Hematopoietic multipotent progenitor cell treated with erythropoietin and hydrocortisone succinate and interleukin-3 and kit ligand, for 6 days (in vitro differentiated cells): ENCODE measurements around the gene STRC.
"Not testable (repeated sequence)": the region's sequence is repeated elsewhere in the genome, so short reads cannot be mapped to it uniquely, and the experiment has no call there.

Experiments used
- DNase-seq: peaks from one replicate; pipeline ENCODE4 v3.0.0-alpha.2; 2015

The STRC gene

DNA sequence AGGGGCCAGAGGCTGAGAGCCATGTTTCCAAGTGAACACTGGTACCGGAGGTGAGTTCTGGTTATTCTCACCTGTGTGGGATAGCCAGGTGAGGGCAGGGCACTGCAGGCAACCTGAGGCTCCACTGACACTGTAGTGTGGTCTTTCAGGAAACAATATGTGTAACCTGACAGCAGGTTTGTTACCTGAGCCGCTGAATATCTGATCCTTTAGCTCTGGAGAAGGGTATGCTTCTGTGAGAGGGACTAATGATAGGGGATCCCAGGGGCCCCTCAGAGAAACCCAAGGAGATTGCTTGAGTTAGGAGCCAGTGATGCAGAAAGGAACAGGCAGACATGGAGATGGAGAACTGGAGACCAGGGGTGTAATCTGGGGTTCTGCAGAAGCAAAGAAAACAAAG lies at the start of gene STRC:
Gene STRC, minus strand, starts transcription at position 101 of the 400 bp plus-strand sequence. Its CDS starts 78 bp downstream, at position 23.
- DNase-seq: not testable (repeated sequence)

DNA sequence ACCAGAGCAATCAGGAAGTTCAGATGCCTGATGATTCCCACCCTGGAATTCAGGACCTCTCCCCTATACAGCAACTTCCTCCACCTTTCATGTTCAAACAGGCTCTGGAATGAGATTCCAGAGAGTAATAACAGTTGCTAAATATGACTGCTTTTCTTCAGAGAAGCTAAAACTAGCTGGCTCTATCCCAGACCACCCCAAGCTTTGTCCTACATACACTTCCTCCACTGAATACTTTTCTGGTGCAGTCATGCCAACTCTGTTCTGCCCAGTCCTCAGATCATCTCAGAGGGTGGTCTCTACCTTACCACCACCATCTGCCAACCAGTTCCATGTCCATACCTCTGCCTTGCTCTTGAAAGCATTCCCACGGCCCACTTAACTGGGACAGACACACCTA lies 47.6 kb upstream of the STRC start:
- DNase-seq: not testable (repeated sequence)

DNA sequence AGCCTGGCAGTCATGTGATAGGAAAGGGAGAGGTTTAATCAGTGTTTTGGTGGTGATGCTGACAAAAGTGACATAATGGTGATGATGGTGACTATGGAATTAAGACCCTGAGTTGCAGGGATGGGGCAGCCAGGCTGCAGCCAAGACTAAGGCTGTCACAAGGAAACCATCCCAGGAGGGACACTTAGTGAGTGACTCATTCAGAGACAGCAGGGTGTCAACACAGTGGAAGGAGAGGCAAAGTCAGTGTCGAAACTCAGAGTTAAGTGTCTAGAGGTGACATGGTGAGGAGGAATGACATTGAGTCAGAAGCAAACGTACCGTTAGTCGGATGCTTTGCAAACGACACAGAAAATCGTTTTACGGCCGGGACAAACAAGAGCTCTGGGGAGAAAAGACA lies 44.7 kb upstream of the STRC start:
- not testable (repeated sequence) for DNase-seq

DNA sequence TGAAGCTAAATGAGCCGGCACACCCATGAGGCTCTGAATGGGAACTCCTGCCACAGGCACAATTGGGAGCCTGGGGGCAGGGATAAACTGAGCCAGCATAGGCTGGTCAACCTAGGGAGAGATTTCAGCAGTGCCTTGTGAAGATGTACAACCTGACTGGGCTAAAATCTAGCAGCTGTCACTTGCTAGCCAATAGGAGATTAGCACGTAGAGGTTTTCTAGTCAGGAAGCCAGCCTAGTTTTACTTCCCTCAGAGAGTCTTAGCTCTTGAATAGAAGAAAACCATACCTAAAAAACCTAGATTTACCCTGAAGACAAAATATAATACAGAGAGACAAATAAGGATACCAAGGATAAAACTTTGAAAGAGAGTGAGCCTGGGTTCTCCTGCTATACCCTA lies 43.7 kb upstream of the STRC start:
- not testable (repeated sequence) for DNase-seq

DNA sequence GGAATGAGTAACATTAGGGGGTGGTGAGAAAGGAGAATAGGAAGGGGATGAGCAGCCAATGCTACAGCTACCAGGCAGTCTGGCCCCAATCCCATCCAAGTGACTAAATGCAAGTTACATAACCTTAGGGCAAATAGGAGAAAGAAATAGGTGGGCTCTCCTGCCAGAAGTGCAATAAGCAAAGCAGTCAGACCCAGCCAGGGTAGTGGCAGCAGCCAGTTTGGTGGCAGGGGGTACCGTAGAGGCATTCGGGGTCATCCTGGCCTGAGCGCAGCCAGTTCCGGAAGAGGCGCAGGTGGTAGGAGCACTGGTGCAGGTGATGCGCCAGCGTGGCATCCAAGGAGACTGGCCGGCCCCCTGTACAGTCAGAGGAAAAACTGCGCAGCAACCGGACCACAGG lies 41.1 kb upstream of the STRC start:
- DNase-seq: not testable (repeated sequence)

DNA sequence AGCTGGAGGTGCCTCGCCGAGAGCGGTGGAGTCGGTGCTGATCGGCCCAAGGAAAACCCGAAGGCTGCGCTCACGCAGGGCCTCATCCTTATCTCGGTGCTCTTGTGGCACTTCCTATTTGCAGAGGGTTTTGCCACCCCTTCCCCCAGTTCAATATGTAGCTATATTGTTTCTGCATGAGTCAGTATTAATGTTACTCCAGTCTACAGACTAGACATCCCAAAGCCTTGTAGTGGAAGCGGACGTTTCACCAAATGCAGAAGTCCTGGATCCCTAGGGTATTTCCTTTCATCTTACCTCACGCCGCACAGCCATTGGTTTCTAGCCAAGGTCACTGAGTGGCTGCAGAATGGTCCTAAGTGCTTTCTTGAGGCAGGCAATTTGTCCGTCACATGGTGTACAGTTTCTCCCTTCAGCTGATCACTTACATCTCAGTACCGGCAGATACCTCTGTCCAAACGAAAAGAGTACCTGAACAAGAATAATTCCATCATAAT lies 30.9 kb upstream of the STRC start:
- not testable (repeated sequence) for DNase-seq

DNA sequence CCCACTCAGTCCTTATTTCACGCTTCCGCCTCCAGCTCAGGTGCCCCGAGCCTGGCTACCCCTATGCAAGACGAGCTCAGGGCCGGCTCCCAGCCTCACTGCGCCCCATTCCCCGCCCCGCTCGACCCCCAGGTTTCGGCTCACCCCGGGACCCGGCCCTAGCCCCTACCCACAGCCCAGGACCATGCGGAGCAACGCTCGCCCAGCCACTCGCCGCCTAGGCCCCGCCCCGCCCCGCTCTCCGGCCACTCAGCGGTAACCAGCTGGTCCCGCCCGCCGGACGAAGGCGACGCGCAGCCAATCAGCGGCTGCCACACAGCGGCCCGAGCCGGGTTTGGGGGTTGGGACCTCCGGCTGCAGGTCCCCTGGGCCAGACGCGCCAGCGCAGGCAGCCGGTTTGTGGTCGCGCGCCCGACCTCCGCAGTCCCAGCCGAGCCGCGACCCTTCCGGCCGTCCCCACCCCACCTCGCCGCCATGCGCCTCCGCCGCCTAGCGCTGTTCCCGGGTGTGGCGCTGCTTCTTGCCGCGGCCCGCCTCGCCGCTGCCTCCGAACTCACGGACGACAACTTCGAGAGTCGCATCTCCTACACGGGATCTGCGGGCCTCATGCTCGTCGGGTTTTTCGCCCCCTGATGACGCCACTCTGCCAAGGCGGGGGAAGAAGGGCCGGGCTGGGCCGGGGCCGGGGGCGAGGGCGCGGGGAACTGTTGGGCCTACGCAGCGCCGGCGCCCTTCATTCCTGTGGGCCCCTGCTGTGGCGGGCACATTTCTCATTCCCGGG lies 30.2 kb upstream of the STRC start, which contains the start of gene CATSPER2:
Gene CATSPER2, minus strand, starts transcription at position 196 of the 781 bp plus-strand sequence. CDS start 783 bp downstream, outside the sequence.
- DNase-seq: no peak

DNA sequence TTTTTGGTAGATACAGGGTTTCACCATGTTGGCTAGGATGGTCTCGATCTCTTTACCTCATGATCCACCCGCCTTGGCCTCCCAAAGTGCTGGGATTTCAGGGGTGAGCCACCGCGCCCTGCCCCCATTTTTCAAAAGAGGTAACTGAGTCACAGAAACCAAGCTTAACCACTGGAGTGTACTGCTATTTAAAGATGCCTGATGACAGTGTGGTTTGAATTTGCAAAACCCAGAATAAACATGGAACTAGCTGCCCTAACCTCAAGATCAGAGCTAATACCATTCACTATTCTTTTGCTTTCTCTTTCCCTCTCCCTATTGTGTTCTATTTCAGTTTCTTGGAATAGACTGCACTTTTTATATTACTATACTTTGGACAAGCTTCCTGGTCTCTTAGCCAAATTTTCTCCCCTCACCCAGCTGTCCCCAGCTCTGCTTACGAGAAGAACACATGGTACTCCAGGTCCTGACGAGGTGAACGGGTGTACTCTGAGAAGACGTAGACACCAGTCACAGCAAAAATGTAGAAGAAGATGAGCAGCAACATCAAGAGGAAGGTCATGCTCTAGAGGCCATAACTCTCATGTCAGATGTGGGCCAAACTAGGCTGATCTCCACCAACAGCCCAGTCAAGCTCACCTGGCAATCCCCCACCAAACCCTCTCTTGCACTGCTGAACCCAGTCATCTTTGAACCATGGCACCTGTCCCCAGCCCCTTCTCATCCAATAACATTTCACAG lies 20.0 kb upstream of the STRC start:
- not testable (repeated sequence) for DNase-seq

DNA sequence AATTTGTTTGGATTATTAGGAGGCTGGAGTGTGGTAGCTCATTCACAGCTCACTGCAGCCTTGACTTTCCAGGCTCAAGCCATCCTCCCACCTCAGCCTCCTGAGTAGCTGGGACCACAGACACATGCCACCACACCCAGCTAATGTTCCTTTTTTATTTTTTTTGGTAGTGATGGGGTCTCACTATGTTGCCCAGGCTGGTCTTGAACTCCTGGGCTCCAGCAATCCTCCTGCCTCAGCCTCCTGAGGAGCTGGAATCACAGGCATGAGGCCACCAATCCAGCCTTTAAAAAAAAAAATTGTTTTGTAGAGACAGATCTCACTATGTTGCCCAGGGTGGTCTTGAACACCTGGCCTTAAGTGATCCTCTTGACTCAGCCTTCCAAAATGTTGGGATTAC lies 8.3 kb upstream of the STRC start:
- not testable (repeated sequence) for DNase-seq

DNA sequence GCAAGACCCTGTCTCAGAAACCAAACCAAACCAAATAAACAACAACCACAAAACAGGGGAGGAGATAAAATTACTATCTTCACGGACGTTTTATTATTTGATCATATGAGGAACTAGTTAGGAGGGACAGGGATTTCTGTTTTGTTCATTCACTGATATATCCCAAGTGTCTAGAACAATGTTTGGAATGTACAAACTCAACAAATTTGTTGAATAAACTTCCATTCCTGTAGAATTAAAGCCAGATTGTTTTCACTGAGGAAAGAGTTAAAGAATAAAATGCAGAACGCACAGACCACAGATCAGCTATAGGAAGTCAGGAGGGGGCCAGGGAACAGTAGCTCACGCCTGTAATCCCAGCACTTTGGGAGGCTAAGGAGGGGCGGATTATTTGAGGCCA lies 6.5 kb upstream of the STRC start:
- no peak for DNase-seq

DNA sequence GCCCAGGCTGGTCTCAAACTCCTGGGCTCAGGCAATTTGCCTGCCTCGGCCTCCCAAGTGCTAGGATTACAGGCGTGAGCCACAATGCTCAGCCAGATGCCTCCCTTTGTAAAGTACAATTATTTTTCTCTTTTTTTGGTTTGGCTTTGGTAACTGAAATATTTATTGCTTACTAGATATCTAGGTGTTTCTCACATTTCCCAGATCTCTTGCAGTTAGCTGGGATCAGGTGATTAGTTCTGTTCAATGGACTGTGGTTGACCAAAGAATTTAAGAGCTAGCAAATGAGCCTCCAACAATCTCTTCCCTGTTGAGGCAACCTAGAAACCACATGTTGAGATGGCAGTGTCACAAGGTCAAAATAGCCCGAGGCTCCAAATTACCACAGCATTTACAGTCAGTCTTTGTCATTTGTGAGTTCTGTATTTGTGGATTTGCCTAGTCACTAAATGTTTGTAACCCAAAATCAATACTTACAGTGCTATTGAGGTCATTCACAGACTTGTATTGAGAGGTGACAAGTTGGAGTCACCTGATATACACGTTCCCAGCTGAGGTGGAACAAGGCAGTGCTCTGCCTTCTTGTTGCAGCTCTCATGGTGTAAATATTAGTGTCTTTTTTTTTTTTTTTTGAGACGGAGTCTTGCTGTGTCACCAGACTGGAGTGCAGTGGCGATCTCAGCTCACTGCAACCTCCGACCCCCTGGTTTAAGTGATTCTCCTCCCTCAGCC lies 3.6 kb upstream of the STRC start:
- DNase-seq: not testable (repeated sequence)

DNA sequence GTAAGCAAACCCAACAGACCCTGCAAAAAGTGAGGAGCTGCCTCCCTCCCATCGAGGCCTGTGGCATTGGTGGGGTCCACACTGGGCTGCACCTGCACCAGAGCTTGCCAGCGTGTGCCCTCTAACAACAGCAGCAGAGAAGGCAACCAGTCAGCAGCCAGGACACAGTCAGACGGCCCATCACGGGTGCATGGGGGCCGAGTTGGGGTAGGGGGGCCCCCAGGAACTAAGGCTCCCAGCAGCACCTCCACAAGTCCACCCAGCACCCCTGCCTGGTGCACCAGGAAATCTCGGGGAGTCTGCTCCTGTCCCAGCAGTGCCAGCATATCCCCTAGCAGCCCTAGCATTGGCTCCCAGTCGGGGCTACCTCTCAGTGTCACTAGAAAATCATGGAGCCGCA lies 850 bp downstream of the STRC start:
- DNase-seq: not testable (repeated sequence)

DNA sequence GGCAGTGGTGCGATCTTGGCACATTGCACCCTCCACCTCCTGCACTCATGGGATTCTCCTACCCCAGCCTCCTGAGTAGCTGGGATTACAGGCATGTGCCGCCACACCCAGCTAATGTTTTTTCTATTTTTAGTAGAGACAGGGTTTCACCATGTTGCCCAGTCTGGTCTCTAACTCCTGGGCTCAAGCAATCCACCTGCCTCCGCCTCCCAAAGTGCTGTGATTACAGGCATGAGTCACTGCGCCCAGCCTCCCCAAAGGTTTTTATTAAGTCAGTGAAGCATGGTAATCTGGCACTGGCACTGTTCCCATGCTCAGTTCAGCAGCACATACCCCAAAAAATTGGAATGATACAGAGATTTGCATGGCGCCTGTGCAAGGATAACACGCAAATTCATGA lies 16.4 kb downstream of the STRC start:
- DNase-seq: not testable (repeated sequence)

DNA sequence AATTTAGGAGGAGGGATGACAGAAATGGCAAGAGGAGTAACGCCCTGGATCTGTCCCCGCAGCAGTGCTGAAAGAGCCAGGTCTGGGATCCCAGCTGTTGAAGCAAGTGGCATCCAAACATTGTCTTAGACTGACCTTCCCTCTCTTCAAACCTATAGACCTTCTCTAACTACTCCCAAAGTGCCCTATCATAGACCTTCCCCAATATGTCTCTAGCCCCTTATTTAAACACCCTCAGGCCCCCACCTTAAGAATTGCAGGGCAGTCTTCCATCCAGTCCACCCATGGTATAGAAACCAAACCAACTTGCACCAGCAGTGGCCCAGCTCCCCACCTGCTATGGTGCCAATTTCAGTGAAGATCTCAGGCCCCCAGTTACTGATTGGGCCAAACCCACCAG lies 18.4 kb downstream of the STRC start:
- DNase-seq: not testable (repeated sequence)

DNA sequence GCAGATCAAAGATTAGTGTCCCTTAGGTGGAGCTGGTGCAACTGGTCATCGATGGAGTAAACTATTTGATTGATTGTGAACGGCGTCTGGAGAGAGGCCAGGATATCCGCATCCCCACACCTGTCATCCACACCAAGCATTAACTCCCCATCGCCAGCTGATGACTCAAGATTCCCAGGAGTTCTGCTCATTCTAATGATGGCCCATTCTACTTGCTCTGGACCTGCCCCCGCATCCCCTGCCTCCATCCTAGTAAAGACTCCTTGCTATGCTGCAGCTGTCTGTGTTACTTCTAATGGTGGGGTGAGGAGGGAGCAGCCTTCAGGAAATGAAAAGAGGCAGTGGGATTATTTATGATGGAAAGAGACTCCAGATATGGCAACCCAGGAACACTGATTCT lies 19.5 kb downstream of the STRC start:
- not testable (repeated sequence) for DNase-seq

DNA sequence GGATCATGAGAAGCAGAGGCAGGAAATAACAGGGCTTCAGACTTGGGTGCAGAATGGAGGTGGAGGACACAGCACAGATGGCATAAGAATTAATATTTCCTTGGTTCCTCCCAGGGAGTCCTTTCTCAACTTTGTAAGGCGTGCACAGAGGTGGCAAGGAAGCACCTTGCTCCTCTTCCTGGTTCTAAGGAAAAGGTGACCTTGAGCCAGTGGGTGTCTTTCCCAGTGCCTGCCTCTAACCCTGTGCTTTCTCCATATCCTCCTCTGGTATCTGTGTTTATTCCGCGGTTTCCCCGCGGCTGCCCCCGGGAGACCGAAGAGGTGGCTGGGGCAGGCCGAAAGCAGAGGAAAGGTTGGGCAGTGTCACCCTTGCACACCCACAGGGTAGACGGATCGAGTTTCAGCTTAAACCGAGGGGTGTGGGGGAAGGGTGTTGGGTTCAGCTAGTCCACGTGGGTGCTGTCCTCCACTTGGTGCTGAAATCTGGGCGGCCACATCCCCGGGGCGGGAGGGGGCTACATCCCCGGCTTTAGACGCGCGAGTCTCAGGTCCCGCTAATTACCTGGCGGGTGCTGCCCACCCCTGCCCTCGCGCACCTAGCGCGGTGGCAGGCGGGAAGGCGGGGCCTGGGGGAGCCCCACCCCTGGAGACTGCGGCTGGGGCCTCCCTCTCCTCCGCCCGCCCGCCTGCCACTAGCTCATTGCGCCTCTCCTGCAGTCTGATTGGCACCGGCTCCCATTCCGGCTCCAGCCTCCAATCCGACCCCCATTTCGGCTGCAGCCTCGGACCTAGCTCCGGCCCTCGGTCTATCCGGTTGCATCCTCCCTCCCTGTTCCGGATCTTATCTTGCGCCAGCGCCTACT lies 25.0 kb downstream of the STRC start, which contains the start of gene CKMT1B:
Gene CKMT1B, plus strand, starts transcription at position 700 of the 863 bp plus-strand sequence. CDS start 192 bp downstream, outside the sequence.
- DNase-seq: not testable (repeated sequence)

DNA sequence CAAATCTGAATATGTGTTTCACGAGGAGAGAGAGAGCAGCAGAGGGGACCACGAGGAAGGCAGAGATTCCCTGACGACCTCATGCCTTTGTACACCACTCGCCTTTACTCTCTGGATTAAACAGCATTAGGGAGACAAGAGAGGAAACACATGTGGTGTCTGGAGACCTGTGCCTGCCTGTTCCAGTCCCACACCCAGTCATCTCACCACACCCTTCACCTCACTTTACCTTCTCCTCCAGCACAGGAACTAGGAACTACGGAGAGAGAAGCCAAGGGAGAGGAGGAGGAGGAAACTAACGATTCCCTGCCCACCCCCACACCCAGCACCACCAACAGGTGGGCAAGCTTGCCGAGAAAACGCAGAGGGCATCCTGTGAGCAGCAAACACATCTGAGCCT lies 25.8 kb downstream of the STRC start:
- DNase-seq: not testable (repeated sequence)

DNA sequence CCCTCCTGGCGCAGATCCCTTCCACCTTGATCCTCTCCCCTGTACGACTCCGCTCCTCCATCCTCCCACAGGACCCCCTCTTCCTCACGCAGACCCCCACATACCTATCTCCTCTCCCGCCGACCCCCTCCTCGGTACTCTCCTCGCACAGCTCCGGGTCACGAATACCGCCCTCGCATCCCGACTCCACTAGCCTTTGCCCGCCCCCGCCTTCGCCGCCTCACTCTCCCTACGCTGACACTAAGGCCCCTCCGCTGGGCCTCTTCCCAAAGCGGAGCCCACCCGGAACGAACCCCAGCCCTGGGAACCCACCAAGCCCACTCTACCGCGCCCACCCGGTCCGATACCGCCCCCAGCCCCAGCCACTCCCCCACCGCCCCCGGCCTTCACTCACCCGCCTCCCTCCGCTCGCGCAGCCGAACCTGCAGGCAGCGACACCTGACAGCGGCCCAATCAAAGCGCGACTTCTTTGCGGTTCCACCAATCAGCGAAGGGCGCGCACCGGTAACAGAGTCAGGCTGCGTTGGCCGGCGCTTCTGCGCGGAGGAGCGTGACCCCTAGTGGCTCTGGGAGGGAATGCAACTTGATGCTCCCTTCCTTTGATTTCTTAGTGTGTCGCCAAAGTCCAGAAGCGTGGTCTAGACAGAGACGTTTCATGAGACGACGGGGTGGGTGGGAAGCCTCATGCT lies 28.7 kb downstream of the STRC start, which contains the start of gene PPIP5K1:
Gene PPIP5K1, minus strand, starts transcription at position 431 of the 689 bp plus-strand sequence. CDS start 5,704 bp downstream, outside the sequence.
- not testable (repeated sequence) for DNase-seq

DNA sequence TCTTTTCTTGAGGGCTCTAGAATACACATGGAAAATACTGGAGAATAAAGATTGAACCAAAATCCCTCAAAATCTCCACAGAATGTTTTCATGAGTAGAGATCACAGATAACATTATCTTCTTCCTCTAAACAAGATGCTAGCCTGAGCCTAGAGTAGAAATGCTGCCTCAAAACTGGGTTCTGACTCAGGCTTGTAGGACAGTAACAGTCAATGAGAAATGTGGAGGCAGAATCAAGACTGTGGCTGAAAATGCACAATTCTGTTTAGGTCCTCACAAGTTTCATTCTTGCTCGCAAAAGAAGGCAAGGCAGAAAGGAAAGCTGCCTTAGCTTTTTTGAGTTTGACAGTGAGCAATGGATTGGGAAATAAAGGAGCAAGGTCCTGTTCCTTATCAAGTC lies 44.0 kb downstream of the STRC start:
- DNase-seq: not testable (repeated sequence)

DNA sequence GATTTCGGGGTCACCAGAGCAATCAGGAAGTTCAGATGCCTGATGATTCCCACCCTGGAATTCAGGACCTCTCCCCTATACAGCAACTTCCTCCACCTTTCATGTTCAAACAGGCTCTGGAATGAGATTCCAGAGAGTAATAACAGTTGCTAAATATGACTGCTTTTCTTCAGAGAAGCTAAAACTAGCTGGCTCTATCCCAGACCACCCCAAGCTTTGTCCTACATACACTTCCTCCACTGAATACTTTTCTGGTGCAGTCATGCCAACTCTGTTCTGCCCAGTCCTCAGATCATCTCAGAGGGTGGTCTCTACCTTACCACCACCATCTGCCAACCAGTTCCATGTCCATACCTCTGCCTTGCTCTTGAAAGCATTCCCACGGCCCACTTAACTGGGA lies 52.0 kb downstream of the STRC start:
- not testable (repeated sequence) for DNase-seq

DNA sequence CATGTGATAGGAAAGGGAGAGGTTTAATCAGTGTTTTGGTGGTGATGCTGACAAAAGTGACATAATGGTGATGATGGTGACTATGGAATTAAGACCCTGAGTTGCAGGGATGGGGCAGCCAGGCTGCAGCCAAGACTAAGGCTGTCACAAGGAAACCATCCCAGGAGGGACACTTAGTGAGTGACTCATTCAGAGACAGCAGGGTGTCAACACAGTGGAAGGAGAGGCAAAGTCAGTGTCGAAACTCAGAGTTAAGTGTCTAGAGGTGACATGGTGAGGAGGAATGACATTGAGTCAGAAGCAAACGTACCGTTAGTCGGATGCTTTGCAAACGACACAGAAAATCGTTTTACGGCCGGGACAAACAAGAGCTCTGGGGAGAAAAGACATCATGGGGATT lies 54.8 kb downstream of the STRC start:
- DNase-seq: not testable (repeated sequence)
